LoVo (cell line): ENCODE data around the gene XKR7.

ENCODE experiments used
- DNase-seq: peaks from one replicate; pipeline ENCODE4 v3.0.0-alpha.2; 2016; ENCODE audit warnings: low spot score

XKR7 gene

GRCh38 chr20:32045999-32046398 lies 78.0 kb downstream of the XKR7 start:
- no peak for DNase-seq

- no peak for DNase-seq
These were observed 82.4 kb downstream of the XKR7 start for GRCh38 chr20:32050324-32050841.

- DNase-seq, result no peak
These were observed 83.1 kb downstream of the XKR7 start for GRCh38 chr20:32050851-32051556.

- DNase-seq, result no peak
These were observed 83.8 kb downstream of the XKR7 start for GRCh38 chr20:32051720-32052089.

GRCh38 chr20:32052090-32052777 lies 84.3 kb downstream of the XKR7 start, which contains the start of gene HCK:
Gene HCK, plus strand, starts transcription at chr20:32052242.
- DNase-seq, result no peak

GRCh38 chr20:32052778-32053362 lies 84.9 kb downstream of the XKR7 start:
- DNase-seq, result no peak
